Superior temporal gyrus (tissue), 1 donor: ENCODE measurements around the gene MND1.

Source experiments
- DNase-seq: peaks from one replicate; pipeline ENCODE4 v3.0.0-alpha.2; 2016; ENCODE audit errors: extremely low spot score

The MND1 gene

GRCh38 chr4:153344131-153345011 lies at the start of gene MND1:
MND1 (plus strand) TSS chr4:153344688; CDS start chr4:153344738, 50 bp downstream.
- DNase-seq = peak; percentile 81

- DNase-seq = no peak
These were observed 49.2 kb upstream of the MND1 start for GRCh38 chr4:153295131-153295755.

- no peak for DNase-seq
These were observed 48.3 kb upstream of the MND1 start for GRCh38 chr4:153296040-153296823.

- no peak for DNase-seq
These were observed 47.4 kb upstream of the MND1 start for GRCh38 chr4:153297116-153297515.

GRCh38 chr4:153310793-153311192 lies 33.7 kb upstream of the MND1 start:
- DNase-seq = no peak

GRCh38 chr4:153314915-153315314 lies 29.6 kb upstream of the MND1 start:
- no peak for DNase-seq

- peak; percentile 76 for DNase-seq
These were observed 25.7 kb upstream of the MND1 start for GRCh38 chr4:153318696-153319320.

GRCh38 chr4:153322791-153323190 lies 21.7 kb upstream of the MND1 start:
- DNase-seq = no peak

GRCh38 chr4:153324046-153324445 lies 20.4 kb upstream of the MND1 start:
- DNase-seq = no peak

- DNase-seq = no peak
These were observed 18.9 kb upstream of the MND1 start for GRCh38 chr4:153325558-153325957.

- DNase-seq = no peak
These were observed 18.0 kb upstream of the MND1 start for GRCh38 chr4:153326513-153326912.

GRCh38 chr4:153327247-153327646 lies 17.2 kb upstream of the MND1 start:
- DNase-seq = no peak

GRCh38 chr4:153332936-153333335 lies 11.6 kb upstream of the MND1 start:
- no peak for DNase-seq

- DNase-seq = no peak
These were observed 10.6 kb upstream of the MND1 start for GRCh38 chr4:153333874-153334273.

GRCh38 chr4:153335665-153336064 lies 8.8 kb upstream of the MND1 start:
- DNase-seq = no peak

GRCh38 chr4:153337686-153338085 lies 6.8 kb upstream of the MND1 start:
- no peak for DNase-seq

GRCh38 chr4:153341575-153342090 lies 2.9 kb upstream of the MND1 start:
- no peak for DNase-seq

GRCh38 chr4:153342751-153343552 lies 1.5 kb upstream of the MND1 start:
- DNase-seq = no peak

- DNase-seq = peak; percentile 50
These were observed 809 bp downstream of the MND1 start for GRCh38 chr4:153345012-153345981.

GRCh38 chr4:153346031-153346430 lies 1.5 kb downstream of the MND1 start:
- no peak for DNase-seq
